Eye (tissue), 1 donor: Measurements from ENCODE around the gene NFE2L1.
"Not testable (repeated sequence)": the region's sequence is repeated elsewhere in the genome, so short reads cannot be mapped to it uniquely, and the experiment has no call there.

Experiments
- DNase-seq: peaks from one replicate; pipeline ENCODE4 v3.0.0-alpha.2; 2015

NFE2L1 gene

GRCh38 chr17:48024149-48025039 lies 23.8 kb upstream of the NFE2L1 start:
- peak; percentile 71 for DNase-seq

- DNase-seq: peak; percentile 98
Observed at GRCh38 chr17:48025040-48025903, 22.9 kb upstream of the NFE2L1 start.

GRCh38 chr17:48025904-48026501 lies 22.2 kb upstream of the NFE2L1 start:
- DNase-seq: no peak

GRCh38 chr17:48026502-48027321 lies 21.4 kb upstream of the NFE2L1 start:
- peak; percentile 95 for DNase-seq

GRCh38 chr17:48027322-48027981 lies 20.7 kb upstream of the NFE2L1 start:
- no peak for DNase-seq

GRCh38 chr17:48028736-48029135 lies 19.4 kb upstream of the NFE2L1 start:
- DNase-seq: no peak

- DNase-seq: no peak
Observed at GRCh38 chr17:48030531-48030930, 17.6 kb upstream of the NFE2L1 start.

- DNase-seq: no peak
Observed at GRCh38 chr17:48031966-48032365, 16.2 kb upstream of the NFE2L1 start.

GRCh38 chr17:48034734-48035133 lies 13.4 kb upstream of the NFE2L1 start:
- DNase-seq: not testable (repeated sequence)

GRCh38 chr17:48036693-48037035 lies 11.5 kb upstream of the NFE2L1 start:
- no peak for DNase-seq

GRCh38 chr17:48037036-48037837 lies 10.9 kb upstream of the NFE2L1 start, which contains the start of gene COPZ2:
TSS of gene COPZ2 (minus strand) at chr17:48037797. CDS start at chr17:48037777, 20 bp downstream.
- peak; percentile 52 for DNase-seq

GRCh38 chr17:48037838-48038323 lies 10.3 kb upstream of the NFE2L1 start:
- peak; percentile 51 for DNase-seq

- DNase-seq: no peak
Observed at GRCh38 chr17:48038687-48039086, 9.5 kb upstream of the NFE2L1 start.

GRCh38 chr17:48043176-48043575 lies 5.0 kb upstream of the NFE2L1 start:
- no peak for DNase-seq

- DNase-seq: no peak
Observed at GRCh38 chr17:48044851-48045250, 3.3 kb upstream of the NFE2L1 start.

- no peak for DNase-seq
Observed at GRCh38 chr17:48045316-48046001, 2.7 kb upstream of the NFE2L1 start.

- no peak for DNase-seq
Observed at GRCh38 chr17:48046296-48046695, 1.9 kb upstream of the NFE2L1 start.

GRCh38 chr17:48047113-48047740 lies 932 bp upstream of the NFE2L1 start:
- DNase-seq: no peak

GRCh38 chr17:48048384-48049126 lies 396 bp downstream of the NFE2L1 start:
- DNase-seq: peak; percentile 91
